ENCODE results near the gene EZH1.
"Not testable (repeated sequence)": the region's sequence is repeated elsewhere in the genome, so short reads cannot be mapped to it uniquely, and the experiment has no call there.

Gene EZH1

DNA sequence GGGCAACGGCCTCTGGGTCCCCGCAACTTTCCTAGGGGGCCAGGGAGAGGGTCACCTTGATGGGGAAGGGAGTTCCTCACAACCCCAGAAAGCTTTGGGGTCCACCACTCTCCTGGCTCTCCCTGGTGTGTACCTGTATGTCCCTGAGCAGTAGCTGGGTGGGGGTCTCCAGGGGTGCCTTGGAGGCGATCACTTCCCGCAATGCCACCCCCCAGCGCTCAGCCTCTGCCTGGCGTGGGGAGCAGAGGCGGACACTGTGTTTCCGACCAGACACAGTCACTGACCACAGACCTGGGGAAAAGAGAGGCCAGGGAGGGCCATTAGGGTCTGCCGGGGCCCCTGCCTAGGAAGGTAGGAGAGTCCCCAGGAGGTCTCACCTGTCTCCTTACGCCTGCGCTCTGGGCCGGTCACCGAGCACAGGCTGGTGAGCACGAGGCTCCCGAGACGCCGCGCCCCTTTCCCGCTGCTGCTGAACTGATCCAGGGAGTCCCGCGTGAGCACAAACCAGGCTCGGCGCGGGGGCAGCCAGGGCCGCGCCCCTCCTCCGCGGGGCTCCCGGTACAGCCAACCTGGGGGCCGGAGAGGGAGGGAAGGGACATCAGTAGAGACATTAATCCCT is 71.5 kb downstream of the EZH1 start:
- in situ Hi-C loops (cut with HindIII; ENCODE audit: low sequenced_read_pairs): no loop called here

DNA sequence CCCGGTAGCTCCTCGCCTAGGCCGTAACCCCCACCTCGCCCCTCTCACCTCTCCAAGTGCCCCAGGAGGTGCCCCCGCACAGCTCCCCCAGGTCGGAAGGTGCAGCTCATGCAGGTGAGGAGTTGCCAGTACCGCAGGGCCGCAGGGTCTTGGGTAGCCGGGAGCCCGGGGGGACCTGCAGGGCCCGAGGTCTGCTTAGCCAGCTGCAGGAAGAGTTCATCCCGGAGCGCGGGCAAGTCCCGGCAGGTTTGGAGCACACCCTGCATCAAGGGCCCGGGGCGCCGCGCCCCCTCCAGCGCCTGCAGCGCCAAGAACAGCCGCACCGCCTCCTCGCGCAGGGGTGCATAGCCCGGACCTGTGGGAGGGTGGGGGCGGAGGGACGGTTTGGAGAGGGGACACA is 72.8 kb downstream of the EZH1 start:
- in situ Hi-C loops (cut with HindIII; ENCODE audit: low sequenced_read_pairs): no loop called here

- in situ Hi-C loops (cut with HindIII; ENCODE audit: low sequenced_read_pairs): no loop called here
Observed at GRCh38 chr17:42670789-42671657, 73.8 kb downstream of the EZH1 start.

GRCh38 chr17:42669977-42670788 is 74.7 kb downstream of the EZH1 start:
- in situ Hi-C loops (cut with HindIII; ENCODE audit: low sequenced_read_pairs): no loop called here

- in situ Hi-C loops (cut with HindIII; ENCODE audit: low sequenced_read_pairs): no loop called here
Observed at GRCh38 chr17:42669705-42669976, 75.2 kb downstream of the EZH1 start.

DNA sequence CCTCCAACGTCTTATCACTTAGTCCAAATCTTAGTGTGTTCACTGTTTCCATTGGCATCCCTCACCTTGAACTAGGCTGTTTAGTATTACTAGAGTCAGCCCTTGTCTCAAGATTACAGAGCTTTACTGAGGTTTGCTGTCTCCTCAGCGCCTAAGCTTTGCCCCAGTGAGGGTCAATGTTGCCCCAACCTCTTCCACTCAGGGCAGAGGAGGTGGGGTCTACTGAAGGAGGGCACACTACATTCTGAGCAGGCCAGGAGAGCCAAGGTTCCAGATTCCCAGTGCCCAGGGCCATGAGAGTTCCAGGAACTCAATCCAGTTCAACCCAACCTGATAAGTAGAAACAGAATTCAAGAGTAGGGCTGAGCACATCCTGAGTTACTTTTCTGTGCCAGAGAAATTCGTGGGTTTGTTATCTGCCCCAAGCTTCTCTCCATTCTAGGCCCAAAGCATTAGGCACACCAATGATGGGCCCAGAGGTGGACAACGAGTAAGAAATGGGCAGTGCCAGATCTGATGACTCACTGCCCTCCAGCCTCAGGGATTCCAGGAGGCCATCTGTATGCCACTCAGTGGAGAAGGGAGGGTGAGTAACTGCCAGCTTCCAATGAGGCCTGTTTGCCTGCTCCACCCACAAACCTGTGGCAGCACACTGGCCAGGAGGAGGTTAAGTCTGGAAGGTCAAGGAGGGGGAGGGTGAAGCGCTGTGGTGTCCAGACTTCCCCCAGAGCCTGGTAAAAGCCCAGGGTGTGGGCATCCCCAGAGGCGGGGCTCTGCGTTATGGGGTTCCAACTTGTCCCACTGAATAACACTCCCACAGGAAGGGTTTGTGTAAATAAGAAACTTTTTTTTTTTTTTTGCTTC is 77.5 kb downstream of the EZH1 start:
- in situ Hi-C loops (cut with HindIII; ENCODE audit: low sequenced_read_pairs): no loop called here

- in situ Hi-C loops (cut with HindIII; ENCODE audit: low sequenced_read_pairs): not testable (repeated sequence)
Observed at GRCh38 chr17:42666126-42666525, 78.7 kb downstream of the EZH1 start.

DNA sequence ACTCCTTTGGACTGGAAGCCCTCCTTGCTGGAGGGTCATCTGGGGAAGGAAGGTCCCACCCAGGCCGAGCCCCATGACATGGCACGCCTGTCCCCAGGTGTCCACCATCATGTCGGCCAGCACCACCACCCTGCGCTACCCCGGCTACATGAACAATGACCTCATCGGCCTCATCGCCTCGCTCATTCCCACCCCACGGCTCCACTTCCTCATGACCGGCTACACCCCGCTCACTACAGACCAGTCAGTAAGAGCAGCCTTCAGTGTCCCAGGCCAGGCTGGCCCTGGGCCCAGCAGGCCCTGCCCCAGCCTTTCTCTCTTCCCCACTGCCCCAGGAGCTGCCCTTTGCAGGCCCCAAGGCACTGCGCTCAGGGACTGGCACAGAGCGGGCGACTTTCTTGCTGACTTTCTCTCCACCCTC is 79.2 kb downstream of the EZH1 start:
- in situ Hi-C loops (cut with HindIII; ENCODE audit: low sequenced_read_pairs): no loop called here

GRCh38 chr17:42660692-42661345 is 84.0 kb downstream of the EZH1 start:
- in situ Hi-C loops (cut with HindIII; ENCODE audit: low sequenced_read_pairs): loop anchor here (5.0 kb wide), 1 partner anchor 54 kb away; the partner anchor contains the start of genes RETREG3 and TUBG1

- in situ Hi-C loops (cut with HindIII; ENCODE audit: low sequenced_read_pairs): loop anchor here (5.0 kb wide), 1 partner anchor 53 kb away; the partner anchor contains the start of genes RETREG3 and TUBG1
Observed at GRCh38 chr17:42659932-42660274, 84.9 kb downstream of the EZH1 start.

GRCh38 chr17:42659079-42659931 is 85.5 kb downstream of the EZH1 start, which contains the start of gene TUBG2:
Gene TUBG2 (plus strand): TSS chr17:42659284. CDS start chr17:42659504, 220 bp downstream.
- in situ Hi-C loops (cut with HindIII; ENCODE audit: low sequenced_read_pairs): no loop called here

DNA sequence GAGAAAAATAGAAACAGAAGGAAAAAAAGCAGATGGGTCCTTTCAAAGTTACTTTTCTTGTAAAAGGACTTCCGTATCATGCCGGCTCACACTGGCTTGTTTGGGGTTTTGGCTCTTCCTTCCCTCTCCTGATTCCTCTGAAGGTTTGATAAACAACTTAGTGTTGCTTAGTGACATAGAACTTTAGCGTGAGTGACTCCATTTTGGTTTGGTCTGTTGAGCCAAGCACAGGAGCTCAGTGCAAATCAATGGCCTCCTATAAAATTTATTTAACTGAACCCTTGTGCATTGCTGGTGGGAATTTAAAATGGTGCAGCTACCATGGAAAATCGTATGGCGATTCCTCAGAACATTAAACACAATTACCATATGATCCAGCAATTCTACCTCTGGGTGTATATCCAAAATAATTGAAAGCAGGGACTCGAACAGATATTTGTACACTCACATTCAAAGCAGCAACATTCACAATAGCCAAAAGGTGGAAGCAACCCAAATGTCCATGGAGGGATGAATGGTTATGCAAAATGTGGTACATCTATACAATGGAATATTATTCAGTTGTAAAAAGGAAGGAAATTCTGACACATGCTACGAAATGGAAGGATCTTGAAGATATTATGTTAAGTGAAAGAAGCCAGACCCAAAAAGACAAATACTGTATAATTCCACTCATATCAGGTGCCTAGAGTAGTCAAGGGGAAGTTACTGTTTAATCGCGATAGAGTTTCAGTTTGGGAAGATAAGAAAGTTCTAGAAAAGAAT is 86.8 kb downstream of the EZH1 start:
- in situ Hi-C loops (cut with HindIII; ENCODE audit: low sequenced_read_pairs): no loop called here

GRCh38 chr17:42655528-42655927 is 89.3 kb downstream of the EZH1 start:
- in situ Hi-C loops (cut with HindIII; ENCODE audit: low sequenced_read_pairs): no loop called here

DNA sequence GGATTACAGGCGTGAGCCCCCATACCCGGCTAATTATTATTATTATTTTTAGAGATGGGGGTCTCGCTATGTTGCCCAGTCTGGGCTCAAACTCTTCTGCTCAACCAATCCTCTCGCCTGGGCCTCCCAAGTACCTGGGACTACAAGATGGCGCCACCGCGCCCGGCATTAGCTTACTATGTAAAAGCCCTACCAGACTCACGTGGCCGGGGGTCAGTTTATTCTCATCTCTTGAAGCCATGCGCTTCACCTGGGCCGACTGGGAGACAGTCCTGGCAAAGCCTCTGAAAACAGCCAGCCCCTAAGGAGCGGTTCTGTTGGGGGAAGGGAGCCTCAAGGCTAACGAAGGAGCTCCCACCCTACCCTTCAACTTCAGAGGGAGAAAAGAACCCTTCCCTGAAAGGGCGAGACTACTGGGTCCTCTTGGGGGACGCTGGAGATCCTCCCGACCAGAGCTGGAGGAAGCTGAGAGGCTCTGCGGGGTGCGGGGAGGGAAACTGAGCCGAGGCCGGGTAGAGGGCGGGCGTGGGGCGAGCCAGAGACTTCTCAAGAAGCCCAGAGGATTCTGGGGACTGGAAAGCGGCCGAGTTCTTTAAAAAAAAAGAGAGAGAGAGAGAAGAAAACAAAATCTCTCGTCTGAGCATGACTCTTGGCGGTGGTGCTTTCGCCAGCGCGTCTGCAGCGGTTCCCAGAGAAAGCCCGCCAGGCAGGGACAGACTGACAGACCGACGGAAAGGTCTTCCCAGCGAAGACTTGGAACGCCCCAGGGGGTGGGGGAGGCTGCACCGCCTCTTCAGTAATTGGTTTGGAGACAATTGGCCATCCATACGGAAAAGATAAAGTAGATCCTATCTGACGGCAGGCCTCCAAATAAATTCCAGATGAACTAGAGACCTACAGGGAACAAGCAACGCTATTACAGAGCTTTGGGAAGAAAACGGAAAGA is 91.4 kb downstream of the EZH1 start:
- in situ Hi-C loops (cut with HindIII; ENCODE audit: low sequenced_read_pairs): no loop called here

DNA sequence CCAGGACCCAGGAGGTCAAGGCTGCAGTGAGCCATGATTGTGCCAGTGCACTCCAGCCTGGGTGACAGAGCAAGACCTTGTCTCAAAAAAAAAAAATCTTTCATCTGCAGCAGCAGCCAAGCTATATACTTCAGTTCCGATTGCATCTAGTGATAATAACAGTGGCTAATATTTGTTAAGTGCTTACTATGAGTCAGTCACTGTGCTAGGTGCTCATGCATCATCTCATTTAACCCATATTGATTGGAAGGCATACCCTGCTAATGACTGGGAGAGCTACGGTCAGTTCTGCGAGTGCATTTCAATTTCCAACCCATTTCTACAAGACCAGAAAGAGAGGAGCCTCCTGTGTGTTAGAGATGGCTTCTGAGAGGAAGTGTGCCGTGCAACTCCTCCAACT is 93.4 kb downstream of the EZH1 start:
- in situ Hi-C loops (cut with HindIII; ENCODE audit: low sequenced_read_pairs): no loop called here
